Stomach (tissue), 9 donors: Measurements from ENCODE around the gene ADIRF. TPM values are rescaled to one million over a fixed set of nuclear protein-coding genes. Genes with fewer than 3 reads are reported as not detected.
"Not testable (repeated sequence)": the region's sequence is repeated elsewhere in the genome, so short reads cannot be mapped to it uniquely, and the experiment has no call there.

Experiments used
- DNase-seq, 2 donors: peaks; one replicate each; pipeline versions ENCODE4 v3.0.0 to v3.0.0-alpha.2; 2013 to 2019
- H3K27ac ChIP-seq, 5 donors: fragments of 200-600 bp in 4 of 5; sonication (generic) in 4 of 5; one replicate each; pipeline ENCODE4 v1.5.1; 2013 to 2019; ENCODE audit warnings: mild to moderate bottlenecking in 1 of 5, moderate library complexity in 1 of 5
- H3K27me3 ChIP-seq, 3 donors: fragments of 200-600 bp; sonication (generic); one replicate each; pipeline ENCODE4 v1.5.1; 2017 to 2019; ENCODE audit warnings: mixed run types in 1 of 3
- H3K36me3 ChIP-seq, 4 donors: fragments of 200-600 bp; sonication (generic); 1 replicate in 3 of 4; 2 replicates in 1 of 4; pipeline ENCODE4 v1.5.1; 2016 to 2019
- H3K4me1 ChIP-seq, 4 donors: fragments of 200-600 bp; sonication (generic); one replicate each; pipeline ENCODE4 v1.5.1; 2016 to 2019
- H3K4me3 ChIP-seq, 4 donors: fragments of 200-600 bp; sonication (generic) in 3 of 4; one replicate each; pipeline ENCODE4 v1.5.1; 2016 to 2019; ENCODE audit warnings: mild to moderate bottlenecking in 1 of 4
- H3K9me3 ChIP-seq, 4 donors: fragments of 200-600 bp; sonication (generic); one replicate each; pipeline ENCODE4 v1.5.1; 2016 to 2019
- EP300 ChIP-seq: sonication (generic); formaldehyde crosslinking; IDR thresholded peaks from one replicate; pipeline ENCODE4 v1.6.1; 2017; ENCODE audit warnings: antibody characterized with exemption
- POLR2A ChIP-seq, 4 donors: fragments of 450-650 bp; IDR thresholded peaks; one replicate each; pipeline ENCODE4 v1.6.1; 2016; ENCODE audit warnings: antibody characterized with exemption in 4 of 4, control low read depth in 2 of 4, mild to moderate bottlenecking in 1 of 4, moderate library complexity in 1 of 4
- POLR2AphosphoS5 ChIP-seq, 3 donors: sonication (generic); formaldehyde crosslinking; IDR thresholded peaks; one replicate each; pipeline ENCODE4 v1.6.1; 2016; ENCODE audit warnings: antibody characterized with exemption in 3 of 3
- WGBS, 5 donors: extraction: QIAGEN DNeasy Blood & Tissue Kit in 3 of 5; methylation state at CpG; one replicate each; pipeline versions ENCODE4 v1.1.5 to v1.1.7; 2013 to 2018; 5-methylcytosine and 5-hydroxymethylcytosine counted together
- intact Hi-C: fragments of 100-400 bp; cut with DNase I; formaldehyde crosslinking; loops from one replicate; pipeline ENCODE4 v1.15.1; 2023; ENCODE audit warnings: low total_unique reads
- polyA plus RNA-seq, 3 donors: library from polyadenylated mRNA; stranded (reverse); fragments of 200-250 nt; gene quantifications; one replicate each; pipeline ENCODE4 v1.2.3, GENCODE V29; 2013
- total RNA-seq, 5 donors: library from RNA; depleted of rRNA; stranded (reverse); fragments of >200 nt; gene quantifications; one replicate each; pipeline versions ENCODE4 v1.1.0 to v1.2.3, GENCODE V29; 2014 to 2016
- TF ChIP-seq, protein P1 (sequence below), 7 experiments: fragments of 450-650 bp in 4 of 7; fragments of 200-600 bp in 3 of 7; sonication (generic) in 3 of 7; IDR thresholded peaks; one replicate each; pipeline ENCODE4 v1.5.1; 2016 to 2019; ENCODE audit warnings: antibody characterized with exemption in 7 of 7, control low read depth in 2 of 7, mild to moderate bottlenecking in 1 of 7
- donor health status: healthy with polysubstance abuse.
- donor health status: Bipolar disorder and iron deficiency.
- donor health status: healthy.

The ADIRF gene
- total and polyA plus RNA-seq, 8 donors: 1.2 to 249 (median 86.1) TPM

DNA sequence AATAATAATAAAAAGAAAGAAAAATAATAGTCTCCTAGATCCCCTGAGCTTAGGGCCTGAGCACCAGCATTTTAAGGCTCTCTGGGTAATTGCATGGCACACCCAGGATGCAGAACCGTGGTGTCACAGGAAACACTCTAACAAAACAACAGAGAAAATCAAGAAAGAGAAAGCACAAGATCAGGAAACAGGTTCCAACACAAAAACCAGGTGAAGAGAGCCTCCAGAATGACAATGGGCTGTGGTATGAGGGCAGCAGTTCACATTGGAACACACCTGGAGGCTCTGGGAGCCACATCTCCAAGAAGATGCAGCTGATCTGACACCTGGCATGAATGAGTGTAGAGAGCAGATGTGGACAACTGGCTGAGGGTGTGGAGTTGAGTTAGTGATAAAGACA is 17.9 kb upstream of the ADIRF start:
- no peak for DNase-seq
- H3K4me1 ChIP-seq: peaks cover 6 to 34% (median 25%) of the 10 kb centered on the region in 4 donors

DNA sequence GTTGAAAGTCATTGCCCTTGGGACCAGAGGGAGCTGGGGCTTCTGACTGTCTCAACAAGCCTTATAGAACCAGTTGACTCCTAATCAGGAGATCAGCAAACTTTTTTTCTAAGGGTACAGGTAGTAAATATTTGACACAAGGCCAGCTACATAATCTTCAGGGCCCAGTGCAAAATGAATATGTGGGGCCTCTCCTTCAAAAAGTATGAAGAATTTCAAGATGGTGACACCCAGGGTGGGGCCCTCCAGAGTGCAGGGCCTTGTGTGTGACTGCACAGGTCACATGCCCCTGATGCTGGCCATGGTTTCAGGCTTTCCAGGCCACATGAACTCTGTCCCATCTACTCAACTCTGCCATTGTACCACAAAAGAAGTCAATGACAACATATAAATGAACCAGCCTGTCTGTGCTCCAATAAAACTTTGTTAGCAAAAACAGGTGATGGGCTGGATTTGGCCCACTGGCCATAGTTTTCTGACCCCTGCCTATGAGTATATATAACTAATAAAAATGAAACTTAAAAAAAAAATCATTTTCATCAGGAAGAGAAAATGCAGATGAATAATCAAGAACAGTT is 17.0 kb upstream of the ADIRF start:
- Histone ChIP-seq H3K36me3 (no peaks in the 10 kb centered on the region), H3K9me3 (peaks cover 0 to 13% (median 4%) of the 10 kb centered on the region in 4 donors), H3K4me3 (no peak overlapping the region), H3K27ac (no peak overlapping the region), H3K4me1 (peaks cover 6 to 32% (median 18%) of the 10 kb centered on the region in 4 donors), H3K27me3 (no peaks in the 10 kb centered on the region)
- intact Hi-C loops: no loop called here
- no peak for TF ChIP-seq POLR2AphosphoS5 (IDR thresholded peaks at IDR 0.05)
- TF ChIP-seq EP300: no peak
- TF ChIP-seq, protein P1, sequence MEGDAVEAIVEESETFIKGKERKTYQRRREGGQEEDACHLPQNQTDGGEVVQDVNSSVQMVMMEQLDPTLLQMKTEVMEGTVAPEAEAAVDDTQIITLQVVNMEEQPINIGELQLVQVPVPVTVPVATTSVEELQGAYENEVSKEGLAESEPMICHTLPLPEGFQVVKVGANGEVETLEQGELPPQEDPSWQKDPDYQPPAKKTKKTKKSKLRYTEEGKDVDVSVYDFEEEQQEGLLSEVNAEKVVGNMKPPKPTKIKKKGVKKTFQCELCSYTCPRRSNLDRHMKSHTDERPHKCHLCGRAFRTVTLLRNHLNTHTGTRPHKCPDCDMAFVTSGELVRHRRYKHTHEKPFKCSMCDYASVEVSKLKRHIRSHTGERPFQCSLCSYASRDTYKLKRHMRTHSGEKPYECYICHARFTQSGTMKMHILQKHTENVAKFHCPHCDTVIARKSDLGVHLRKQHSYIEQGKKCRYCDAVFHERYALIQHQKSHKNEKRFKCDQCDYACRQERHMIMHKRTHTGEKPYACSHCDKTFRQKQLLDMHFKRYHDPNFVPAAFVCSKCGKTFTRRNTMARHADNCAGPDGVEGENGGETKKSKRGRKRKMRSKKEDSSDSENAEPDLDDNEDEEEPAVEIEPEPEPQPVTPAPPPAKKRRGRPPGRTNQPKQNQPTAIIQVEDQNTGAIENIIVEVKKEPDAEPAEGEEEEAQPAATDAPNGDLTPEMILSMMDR (IDR thresholded peaks at IDR 0.05): no peak
- DNase-seq: no peak

More for the DNA sequence above, 17.9 kb upstream of the ADIRF start:
- no peaks in the 10 kb centered on the region for H3K36me3 ChIP-seq
- no peak overlapping the region for H3K4me3 ChIP-seq
- WGBS, 5 donors: 62 to 79% (median 67%) methylated on average over 1 of the region's 1 CpG
- intact Hi-C loops: no loop called here
- peaks cover 0 to 13% (median 4%) of the 10 kb centered on the region in 4 donors for H3K9me3 ChIP-seq
- no peaks in the 10 kb centered on the region for H3K27me3 ChIP-seq
- H3K27ac ChIP-seq: no peak overlapping the region
- no peak for TF ChIP-seq POLR2AphosphoS5 (IDR thresholded peaks at IDR 0.05)
- no peak for TF ChIP-seq POLR2A (IDR thresholded peaks at IDR 0.05)
- no peak for TF ChIP-seq EP300
- TF ChIP-seq, protein P1 (IDR thresholded peaks at IDR 0.05): no peak

DNA sequence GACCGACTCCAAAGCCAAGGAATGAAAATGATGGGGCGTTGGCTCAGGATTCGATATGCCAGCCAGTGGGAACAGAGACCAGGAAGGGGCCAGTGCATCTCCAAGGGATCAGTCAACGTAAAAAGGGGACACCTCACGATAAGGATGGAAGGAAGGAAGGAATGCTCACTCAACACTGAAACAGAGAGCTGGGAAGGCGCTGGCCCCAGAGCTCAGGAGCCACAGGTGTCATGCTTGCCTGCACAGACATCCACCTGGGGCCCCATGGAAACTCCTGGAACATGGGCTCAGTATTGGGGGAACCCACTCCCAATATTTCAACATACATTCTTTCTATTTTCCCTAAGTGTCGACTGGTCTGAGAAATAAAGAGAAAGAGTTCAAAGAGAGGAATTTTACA is 16.2 kb upstream of the ADIRF start:
- H3K4me1 ChIP-seq: peaks cover 6 to 29% (median 18%) of the 10 kb centered on the region in 4 donors
- H3K27ac ChIP-seq: peak overlapping the region in 1 of 5 donors; percentile 14
- no peak overlapping the region for H3K4me3 ChIP-seq
- no peak for DNase-seq
- H3K27me3 ChIP-seq: no peaks in the 10 kb centered on the region
- 83 to 92% (median 90%) methylated on average over 7 of the region's 7 CpGs for WGBS, 5 donors
- intact Hi-C loops: no loop called here
- H3K9me3 ChIP-seq: peaks cover 0 to 13% (median 4%) of the 10 kb centered on the region in 4 donors
- TF ChIP-seq, protein P1 (IDR thresholded peaks at IDR 0.05): no peak
- TF ChIP-seq EP300 (no peak), POLR2AphosphoS5 (IDR thresholded peaks at IDR 0.05) (no peak), POLR2A (IDR thresholded peaks at IDR 0.05) (no peak)
- no peaks in the 10 kb centered on the region for H3K36me3 ChIP-seq

DNA sequence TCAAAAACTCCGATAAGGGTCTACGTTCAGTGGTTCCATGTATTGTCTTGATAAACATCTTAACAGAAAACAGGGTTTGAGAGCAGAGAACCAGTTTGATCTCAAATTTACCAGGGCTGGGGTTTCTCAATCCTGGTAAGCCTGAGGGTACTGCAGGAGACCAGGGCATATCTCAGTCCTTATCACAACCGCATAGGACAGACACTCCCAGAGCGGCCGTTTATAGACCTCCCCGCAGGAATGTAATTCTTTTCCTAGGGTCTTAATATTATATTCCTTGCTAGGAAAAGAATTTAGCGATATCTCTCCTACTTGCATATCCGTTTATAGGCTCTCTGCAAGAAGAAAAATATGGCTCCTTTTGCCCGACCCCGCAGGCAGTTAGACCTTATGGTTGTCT is 15.6 kb upstream of the ADIRF start:
- peak overlapping the region in 1 of 5 donors; percentile 77 for H3K27ac ChIP-seq
- intact Hi-C loops, H3K27me3 ChIP-seq, H3K36me3 ChIP-seq, DNase-seq, H3K4me3 ChIP-seq: not testable (repeated sequence)
- peaks cover 0 to 13% (median 4%) of the 10 kb centered on the region in 4 donors for H3K9me3 ChIP-seq
- 90 to 96% (median 95%) methylated on average over 10 of the region's 10 CpGs for WGBS, 5 donors
- peaks cover 6 to 29% (median 18%) of the 10 kb centered on the region in 4 donors for H3K4me1 ChIP-seq
